IPS-NIHi11 (cell line): ENCODE results near the gene RGS7BP.
A peak's percentile ranks its signal among the peaks of the same experiment; 100 is the strongest.

Experiments
- DNase-seq: peaks from one replicate; pipeline ENCODE4 v3.0.0; 2012; ENCODE audit warnings: mixed read lengths, low spot score

RGS7BP gene

DNA sequence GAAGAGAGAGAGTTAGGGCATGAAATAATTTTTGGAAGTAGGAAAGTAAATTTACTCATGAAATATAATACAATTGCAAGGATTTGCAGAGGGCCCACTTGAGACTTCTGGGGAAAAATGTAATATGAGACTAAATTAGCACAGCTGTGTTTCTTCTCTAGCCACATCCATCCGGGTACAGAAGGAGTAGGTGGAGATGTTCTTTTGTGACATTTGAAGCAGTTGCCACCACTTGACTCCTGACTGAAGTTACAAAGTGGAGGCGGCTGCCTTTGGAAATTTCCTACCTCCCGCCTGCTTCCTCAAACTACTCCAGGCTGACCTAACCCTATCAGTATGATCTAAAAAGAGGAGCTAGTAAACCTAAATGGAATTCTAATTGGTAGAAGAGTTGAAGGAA is 126.4 kb downstream of the RGS7BP start:
- no peak for DNase-seq

DNA sequence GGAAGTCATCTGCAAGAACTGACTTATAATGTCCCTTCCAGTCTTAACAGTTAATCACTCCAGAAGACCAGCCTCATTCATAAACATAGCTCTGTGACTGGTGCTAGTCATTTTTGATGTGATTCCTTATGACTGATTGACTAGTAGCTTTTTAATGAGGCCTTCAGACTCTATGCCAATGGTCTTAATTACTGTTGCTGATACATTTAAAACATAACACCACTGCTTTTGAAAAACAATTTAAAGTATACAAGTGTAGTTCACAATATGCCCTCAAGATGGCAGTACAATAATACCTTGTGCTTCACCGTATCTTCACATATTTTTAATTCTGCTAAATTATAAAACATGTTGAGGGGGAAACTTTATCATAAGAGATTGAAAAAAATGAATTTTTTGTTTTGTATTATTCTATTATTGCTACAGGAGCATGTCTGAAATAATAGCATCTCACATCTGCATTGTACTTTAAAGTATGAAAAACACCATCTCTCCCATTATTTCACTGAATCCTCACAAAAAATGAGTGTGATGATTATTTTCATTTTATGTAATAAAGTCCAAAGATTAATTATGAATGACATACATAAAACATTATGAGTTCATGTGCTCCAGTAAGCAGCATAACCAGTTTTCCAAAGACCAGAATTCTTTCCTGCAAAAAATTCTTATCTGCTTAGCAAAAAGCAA is 129.3 kb downstream of the RGS7BP start:
- peak; percentile 20 for DNase-seq

DNA sequence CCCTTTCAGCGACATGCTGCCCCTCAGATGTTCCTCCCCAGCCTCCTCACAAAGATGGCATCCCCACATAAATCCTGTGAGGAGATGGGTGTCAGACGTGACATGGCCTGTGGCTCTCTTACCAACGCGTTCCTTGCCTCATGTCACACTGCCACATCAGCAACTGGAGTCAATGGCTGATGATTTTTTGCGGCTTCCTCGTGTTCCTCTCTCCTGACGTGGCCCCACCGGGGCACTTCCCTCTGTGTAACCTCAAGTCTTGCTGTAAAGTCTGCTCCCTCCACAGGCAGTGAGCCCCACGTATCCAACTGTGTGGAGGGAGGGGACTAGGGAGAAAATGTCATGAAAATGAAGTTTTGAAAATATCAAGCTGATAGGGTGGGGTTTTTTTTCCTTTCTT is 131.3 kb downstream of the RGS7BP start:
- DNase-seq = no peak

DNA sequence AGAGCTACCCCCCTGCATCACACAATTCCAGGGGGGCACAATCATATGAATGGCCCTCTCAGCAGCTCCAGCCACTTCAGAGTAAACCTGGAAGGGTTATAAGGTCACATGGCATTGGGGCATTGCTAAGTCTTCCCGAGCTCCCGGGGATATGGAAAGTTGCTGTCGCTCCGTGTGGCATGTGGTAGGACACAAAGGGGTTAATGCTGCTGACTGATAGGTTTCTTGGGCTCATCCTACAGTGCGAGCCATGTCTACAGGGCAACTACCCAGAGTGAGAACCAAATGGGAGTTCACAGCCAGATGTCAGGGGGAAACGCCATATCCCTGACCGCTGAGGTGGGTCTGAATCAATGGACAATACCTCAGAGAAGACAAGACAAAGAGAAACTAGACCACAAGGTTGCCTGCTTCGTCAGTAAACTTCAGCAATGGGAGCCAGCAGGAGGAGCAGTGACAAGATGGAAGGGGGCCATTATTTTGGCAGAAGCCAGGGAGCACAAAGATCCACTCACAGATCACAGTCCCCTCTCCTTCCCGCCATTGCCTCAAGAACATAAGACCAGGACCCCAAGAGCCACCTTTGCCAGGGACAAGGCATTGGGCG is 132.1 kb downstream of the RGS7BP start:
- DNase-seq = peak; percentile 26

DNA sequence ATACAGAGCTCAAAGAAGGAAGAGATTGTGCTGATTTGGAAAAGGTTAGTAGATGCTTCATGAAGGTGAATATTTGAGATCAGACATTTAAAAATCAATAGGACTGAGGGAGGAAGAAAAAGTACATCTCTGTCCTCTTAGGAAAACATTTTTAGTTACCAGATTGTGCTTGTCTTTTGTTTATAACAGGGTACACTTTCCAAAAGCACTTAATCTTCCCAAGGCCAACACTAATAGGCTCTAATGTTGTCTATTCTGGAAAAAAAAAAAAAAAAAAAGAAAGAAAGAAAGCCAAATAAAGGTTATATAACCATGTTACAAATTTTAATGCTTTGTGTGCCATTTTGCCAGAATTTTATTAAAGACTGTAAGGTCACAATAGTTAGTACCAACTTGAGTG is 139.0 kb downstream of the RGS7BP start:
- DNase-seq = no peak

DNA sequence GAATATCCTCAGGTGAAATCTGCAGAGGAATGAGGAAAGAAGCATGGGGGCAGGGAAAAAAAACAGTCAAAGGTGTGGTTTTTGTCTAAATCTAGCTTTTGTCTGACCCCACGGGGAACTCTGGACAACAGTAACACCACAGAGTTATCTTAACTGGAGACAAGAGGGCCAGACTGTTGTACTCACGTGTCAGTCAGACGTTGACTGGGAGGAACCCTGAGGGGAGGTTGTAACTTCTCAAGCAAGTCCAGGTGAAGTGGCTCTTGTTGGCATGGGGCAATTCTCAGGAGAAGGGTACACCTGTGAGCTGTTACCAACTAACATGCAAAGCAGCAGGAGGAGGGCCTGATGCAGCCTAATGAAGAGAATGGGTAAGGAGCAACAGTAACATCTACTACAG is 140.4 kb downstream of the RGS7BP start:
- DNase-seq = no peak

DNA sequence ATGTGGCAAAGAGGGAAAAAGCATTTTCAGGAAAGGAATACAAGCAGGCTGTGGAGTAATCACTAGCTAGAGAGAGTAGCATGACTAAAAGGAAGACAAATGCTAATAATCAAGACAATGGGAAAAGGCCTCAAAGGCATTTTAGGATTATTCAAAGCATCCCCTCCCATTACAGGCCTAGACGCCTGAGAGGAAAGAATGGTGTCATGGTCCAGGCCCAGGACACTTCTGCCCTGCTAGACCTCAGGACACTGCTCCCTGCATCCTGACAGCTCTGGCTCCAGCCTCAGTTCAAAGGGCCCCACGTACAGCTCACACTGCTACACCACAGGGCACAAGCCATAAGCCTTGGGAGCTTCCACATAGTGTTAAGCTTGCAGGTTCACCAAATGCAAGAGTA is 143.7 kb downstream of the RGS7BP start:
- peak; percentile 23 for DNase-seq

DNA sequence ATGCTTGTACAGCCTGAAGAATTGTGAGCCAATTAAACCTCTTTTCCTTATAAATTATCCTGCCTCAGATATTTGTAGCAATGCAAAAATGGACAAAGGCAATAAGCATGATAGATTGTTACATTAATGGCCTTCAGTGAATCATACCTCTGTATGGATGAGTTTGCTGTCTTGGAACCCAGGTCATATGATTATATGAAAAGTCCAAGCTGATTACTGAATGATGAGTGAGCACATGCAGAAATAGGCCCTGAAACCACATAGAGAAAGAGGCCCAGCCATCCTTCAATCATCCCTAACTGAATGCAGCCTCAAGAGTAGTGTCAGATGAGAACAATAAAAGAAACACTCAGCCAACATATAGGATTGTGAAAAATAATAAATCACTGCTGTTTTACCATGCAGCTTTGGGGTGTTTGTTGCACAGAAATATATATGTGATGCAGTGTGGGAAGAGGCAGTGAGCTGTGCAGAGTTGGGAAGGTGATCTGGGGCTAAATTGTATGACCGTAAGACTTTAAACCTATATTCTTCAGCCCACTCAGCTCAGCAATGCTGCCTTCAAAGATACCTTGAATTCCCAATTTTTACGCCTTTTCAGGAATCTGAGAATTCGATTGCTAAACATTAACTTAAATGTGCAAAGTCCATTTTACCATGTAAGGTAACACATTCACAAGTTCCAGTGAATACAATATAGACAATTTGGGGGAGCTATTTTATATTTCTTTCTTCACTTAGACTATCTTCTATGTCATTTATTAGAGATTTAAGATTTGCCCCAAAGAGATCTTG is 148.1 kb downstream of the RGS7BP start:
- DNase-seq = no peak

DNA sequence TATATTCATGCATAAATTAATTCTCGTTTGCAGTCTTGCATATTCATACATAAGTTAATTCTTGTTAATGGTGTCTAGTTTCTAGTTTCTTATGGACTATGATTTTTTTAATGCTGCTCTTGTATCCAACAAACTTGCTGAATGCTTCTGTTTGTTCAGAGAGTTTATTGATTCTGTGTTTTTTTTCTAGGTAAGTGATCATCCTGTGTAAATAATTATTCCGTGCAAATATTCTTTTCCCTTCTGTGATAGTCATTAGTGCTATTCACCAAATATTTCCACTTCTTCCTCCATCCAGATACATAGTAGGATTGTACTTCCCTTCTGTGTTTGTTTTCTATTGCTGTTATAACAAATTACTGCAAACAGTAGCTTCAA is 148.7 kb downstream of the RGS7BP start:
- no peak for DNase-seq

DNA sequence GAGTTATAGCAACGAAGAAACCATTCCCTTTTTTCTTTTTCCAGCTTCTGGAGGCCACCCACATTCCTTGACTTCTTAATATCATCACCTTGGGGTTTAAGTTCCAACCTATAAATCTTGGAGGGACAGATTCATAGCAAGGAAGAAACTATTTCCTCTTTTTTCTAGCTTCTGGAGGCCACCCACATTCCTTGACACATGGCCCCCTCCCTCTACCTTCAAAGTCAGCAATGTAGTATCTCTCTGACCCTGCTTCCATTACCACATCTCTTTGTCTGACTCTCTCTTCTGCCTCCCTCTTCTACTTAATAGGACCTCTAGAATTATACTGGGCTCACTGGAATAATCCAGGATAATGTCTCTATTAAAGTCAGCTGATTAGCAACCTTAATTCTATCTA is 149.8 kb downstream of the RGS7BP start:
- DNase-seq = no peak

DNA sequence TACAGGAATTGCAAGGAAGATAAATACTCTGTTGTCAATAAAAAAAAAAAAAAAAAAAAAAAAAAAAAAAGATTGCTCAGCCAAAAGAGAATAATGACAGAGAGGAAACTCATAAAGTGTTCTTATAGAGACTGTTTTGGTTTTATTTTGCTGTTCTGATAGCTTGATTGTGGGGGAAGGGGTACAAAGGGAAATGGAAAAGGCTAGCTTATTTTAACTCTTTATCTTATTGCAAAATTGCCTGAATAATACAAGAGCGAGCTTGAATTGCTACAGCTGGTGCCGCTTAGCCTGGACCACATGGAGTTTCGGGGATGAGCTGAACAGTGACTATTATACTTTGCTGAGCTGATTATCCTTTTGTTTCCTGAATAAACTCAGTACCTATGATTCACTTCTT is 153.5 kb downstream of the RGS7BP start:
- no peak for DNase-seq
